22Rv1 (cell line): ENCODE data around the gene SIRPB1.

Experiments used
- H3K27ac ChIP-seq: fragments of 450-650 bp; 2 replicates; pipeline ENCODE4 v1.5.1; 2017
- ZFX ChIP-seq: fragments of 450-650 bp; IDR thresholded peaks from 2 replicates; pipeline ENCODE4 v1.6.1; 2017; ENCODE audit warnings: antibody characterized with exemption, borderline replicate concordance
- TF ChIP-seq, protein P1 (sequence below): fragments of 450-650 bp; IDR thresholded peaks from 2 replicates; pipeline ENCODE4 v1.5.1; 2017; ENCODE audit warnings: mild to moderate bottlenecking

SIRPB1 gene

DNA sequence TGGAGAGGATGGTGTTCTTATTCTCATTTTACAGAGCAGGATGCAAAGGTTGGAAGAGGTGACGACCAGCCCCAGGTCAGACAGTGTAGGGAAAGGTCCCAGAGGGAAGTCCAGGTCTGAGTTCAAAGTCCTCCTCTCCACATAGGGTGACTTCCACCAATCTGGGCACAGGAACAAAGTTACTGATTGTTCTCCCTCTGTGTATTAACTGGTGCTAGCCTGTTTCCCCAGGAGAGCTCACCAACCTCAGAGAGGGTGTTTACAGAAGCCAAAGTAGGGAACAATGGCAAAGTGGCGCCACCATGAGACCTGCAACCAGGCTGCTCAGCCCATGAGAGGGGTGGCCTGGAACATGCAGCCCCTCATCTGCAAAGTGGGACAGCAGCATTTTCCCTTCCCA is 16.8 kb upstream of the SIRPB1 start:
- TF ChIP-seq, protein P1, sequence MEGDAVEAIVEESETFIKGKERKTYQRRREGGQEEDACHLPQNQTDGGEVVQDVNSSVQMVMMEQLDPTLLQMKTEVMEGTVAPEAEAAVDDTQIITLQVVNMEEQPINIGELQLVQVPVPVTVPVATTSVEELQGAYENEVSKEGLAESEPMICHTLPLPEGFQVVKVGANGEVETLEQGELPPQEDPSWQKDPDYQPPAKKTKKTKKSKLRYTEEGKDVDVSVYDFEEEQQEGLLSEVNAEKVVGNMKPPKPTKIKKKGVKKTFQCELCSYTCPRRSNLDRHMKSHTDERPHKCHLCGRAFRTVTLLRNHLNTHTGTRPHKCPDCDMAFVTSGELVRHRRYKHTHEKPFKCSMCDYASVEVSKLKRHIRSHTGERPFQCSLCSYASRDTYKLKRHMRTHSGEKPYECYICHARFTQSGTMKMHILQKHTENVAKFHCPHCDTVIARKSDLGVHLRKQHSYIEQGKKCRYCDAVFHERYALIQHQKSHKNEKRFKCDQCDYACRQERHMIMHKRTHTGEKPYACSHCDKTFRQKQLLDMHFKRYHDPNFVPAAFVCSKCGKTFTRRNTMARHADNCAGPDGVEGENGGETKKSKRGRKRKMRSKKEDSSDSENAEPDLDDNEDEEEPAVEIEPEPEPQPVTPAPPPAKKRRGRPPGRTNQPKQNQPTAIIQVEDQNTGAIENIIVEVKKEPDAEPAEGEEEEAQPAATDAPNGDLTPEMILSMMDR, result no peak
- no peak for TF ChIP-seq ZFX
- no peak overlapping the region for H3K27ac ChIP-seq

DNA sequence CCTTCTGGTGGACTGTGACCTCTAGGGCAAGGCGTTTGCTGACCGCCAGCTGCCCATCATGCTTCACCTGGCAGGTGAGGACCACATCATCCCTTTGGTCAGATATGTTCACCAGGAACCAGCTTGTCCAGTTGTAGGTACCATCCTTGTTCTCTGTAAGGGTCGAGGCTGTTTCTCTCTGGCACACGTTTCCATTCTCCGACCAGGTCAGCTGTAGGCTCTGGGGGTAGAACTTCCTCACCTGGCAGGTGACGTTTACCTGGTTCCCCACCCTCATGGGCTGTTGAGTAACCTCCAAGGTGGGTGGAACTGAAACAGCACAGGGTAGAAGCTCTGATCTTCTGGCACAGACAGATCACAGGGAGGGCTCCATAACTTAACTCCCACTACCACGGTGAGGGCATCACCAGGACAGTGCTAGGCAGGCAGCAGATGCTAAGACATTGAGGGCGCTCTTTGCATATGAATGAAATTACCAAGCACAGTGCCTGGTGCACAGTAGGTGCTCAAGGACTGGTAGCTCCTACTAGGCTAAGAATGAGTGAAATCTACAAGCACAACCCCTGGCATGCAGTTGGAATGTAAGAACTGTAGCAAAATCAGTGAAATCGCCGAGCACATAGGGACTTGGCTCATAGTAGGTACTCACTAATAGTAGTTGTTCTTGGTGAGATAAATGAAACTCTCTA is 15.6 kb upstream of the SIRPB1 start:
- no peak for TF ChIP-seq ZFX
- TF ChIP-seq, protein P1, result no peak
- H3K27ac ChIP-seq, result no peak overlapping the region

DNA sequence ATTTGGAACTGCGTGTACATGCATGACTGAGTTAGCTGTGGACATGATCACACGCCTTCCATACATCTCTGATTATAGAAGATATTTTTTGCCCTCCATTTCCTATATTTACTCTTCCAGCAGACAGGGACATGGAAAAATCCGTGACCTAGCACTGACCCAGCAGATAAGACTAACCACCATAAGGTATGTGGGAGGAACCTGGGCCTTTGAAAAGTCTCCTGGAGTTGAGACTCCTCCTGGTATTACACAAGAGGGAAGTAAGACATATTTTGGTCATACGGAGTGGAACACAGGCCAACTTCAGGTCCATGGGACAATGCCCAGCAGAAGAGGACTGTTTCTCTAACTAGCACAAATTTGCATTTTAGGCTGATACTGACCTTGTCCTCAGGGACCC is 13.7 kb upstream of the SIRPB1 start:
- no peak for TF ChIP-seq ZFX
- TF ChIP-seq, protein P1, result no peak
- no peak overlapping the region for H3K27ac ChIP-seq

DNA sequence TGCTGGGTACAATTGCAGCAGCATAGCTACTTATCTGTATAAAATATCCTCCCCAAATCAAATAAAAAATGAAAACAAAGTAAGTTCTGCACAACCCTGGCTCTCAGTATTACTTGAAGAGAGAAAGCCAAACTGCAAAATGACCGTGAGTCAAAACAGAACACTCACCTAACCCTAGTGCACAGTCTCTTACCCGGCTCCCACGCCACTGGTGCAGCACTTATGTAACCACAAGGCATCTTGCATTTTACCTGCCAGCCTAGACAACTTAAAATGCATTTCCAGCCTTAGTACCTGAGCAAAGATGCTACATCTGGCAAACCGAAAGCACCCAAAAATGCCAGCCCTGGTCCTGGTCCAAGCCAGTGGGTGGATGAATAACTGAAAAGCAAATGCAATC is 12.4 kb upstream of the SIRPB1 start:
- TF ChIP-seq, protein P1, result no peak
- no peak for TF ChIP-seq ZFX
- no peak overlapping the region for H3K27ac ChIP-seq

DNA sequence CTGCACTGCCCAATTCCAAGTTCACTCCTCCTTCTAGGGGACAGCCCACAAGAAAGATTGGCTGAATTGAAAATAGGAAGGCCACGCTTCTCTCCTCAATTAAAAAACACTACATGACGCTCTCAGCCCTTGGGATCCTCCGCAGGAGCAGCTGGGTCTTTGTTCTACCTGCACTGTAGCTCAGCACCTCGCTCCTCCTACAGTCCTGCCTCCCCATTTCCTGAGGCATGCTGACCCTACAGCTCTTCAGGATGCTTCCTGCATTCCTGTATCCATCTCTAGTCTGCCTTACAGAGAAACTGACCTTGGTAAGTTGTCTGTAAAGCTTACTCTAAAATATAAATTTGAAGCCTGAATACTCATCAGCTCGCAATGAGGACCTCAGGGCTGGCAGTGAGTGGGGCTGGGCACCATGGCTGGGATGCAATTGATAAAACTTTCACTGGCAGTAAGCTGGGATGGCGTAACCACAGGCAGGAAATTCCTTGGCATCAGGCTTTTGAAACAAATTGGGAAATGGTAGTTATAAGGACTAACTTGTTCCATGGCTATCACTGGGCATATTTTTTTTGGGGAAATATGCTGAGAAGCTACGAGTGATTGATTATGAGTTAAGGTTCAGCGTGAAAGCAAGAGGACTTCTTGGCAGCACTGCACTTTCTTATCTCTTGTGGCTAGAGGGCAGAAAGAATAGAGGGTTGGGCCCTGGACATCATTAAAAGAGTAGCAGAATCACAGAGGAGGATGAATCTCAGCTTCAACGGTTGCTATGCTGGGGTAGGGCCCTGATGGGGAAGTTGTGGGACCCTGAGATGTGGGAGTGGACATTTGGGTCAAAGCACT is 11.7 kb upstream of the SIRPB1 start:
- no peak overlapping the region for H3K27ac ChIP-seq

DNA sequence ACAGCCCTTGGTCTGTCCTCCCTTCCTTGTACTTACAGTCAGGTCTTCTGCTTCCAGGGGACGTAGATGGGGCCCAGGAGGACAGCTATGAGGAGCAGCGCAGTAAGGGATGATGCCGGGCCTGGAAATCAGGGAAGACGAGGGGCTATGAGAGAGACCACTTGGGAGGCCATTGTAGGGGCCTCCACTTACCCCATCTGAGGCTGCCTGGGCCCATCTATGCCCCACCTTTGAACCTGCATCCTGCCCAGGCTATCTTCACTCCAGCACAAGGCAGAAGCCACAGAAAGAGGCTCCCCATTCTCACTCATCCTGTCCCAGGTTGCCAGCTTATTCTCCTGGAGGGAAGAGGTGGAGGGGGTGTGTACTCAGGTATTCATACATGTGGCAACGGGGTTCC is 10.4 kb upstream of the SIRPB1 start:
- no peak overlapping the region for H3K27ac ChIP-seq
- TF ChIP-seq, protein P1, result no peak
- TF ChIP-seq ZFX, result no peak

More for the DNA sequence above, 11.7 kb upstream of the SIRPB1 start:
- TF ChIP-seq, protein P1, result no peak
- TF ChIP-seq ZFX, result no peak

DNA sequence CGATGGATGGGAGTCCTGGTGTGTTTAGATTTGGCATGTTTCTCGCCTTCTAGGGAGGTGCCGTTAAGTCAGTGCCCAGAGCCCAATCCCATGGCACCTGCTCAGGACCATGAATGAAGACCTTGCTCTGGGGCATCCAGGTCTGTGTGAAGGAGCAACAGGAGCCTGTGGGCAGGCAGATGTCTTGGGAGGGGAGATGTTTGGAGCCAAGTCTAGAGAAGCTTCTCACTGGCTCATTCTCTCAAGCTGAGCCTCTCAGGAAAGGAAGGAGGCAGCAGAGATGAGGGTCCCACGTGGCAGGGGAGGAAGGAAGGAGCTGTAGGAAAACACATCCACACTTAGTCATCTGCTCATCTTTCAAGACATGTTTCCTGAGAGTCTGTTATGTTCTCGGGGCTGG is 9.5 kb upstream of the SIRPB1 start:
- no peak overlapping the region for H3K27ac ChIP-seq
- TF ChIP-seq ZFX, result no peak
- TF ChIP-seq, protein P1, result no peak
